Measurements from ENCODE around the gene SKOR1.

DNA sequence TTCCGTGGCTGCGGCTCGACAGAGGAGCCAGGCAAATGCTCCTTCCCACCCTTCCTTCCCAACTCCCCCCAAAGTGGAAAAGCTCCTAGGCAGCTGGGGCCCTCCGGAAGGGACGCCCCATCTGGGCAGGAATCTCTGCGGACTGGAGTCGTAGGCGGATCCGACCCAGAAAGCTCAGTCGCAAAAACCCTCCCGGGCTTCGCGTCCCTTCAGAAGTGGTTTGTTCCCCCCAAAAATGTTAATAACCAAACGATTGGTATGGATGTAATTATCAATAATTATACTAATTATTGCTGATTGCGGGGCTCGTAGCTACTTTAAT is 10.8 kb downstream of the SKOR1 start:
- TF ChIP-seq, protein P1, sequence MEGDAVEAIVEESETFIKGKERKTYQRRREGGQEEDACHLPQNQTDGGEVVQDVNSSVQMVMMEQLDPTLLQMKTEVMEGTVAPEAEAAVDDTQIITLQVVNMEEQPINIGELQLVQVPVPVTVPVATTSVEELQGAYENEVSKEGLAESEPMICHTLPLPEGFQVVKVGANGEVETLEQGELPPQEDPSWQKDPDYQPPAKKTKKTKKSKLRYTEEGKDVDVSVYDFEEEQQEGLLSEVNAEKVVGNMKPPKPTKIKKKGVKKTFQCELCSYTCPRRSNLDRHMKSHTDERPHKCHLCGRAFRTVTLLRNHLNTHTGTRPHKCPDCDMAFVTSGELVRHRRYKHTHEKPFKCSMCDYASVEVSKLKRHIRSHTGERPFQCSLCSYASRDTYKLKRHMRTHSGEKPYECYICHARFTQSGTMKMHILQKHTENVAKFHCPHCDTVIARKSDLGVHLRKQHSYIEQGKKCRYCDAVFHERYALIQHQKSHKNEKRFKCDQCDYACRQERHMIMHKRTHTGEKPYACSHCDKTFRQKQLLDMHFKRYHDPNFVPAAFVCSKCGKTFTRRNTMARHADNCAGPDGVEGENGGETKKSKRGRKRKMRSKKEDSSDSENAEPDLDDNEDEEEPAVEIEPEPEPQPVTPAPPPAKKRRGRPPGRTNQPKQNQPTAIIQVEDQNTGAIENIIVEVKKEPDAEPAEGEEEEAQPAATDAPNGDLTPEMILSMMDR (IDR thresholded peaks at IDR 0.05), result no peak
- TF ChIP-seq POLR2A (IDR thresholded peaks at IDR 0.05), result no peak
